HepG2 (cell line): ENCODE data around the gene SLN. TPM values are rescaled to one million over a fixed set of nuclear protein-coding genes. Genes with fewer than 3 reads are reported as not detected.

Source experiments
- ATAC-seq: fragments of 200-7000 bp; cut with Tn5 transposase; 3 replicates; pipeline ENCODE4 v1.9.1; 2020; ENCODE audit warnings: mild to moderate bottlenecking, moderate library complexity
- BruUV-seq: library from RNA; stranded (reverse); fragments of 400-500 nt; replicated peaks from 2 replicates; lab custom pipeline; 2021; lab: Mats Ljungman, UMichigan
- CTCF ChIA-PET: fragments of 300-600 bp; formaldehyde crosslinking; extraction: SDS; loops from one replicate; lab custom pipeline; 2021; ENCODE audit warnings: low total read pairs, inconsistent platforms, low intra/inter-chr PET ratio; lab: Yijun Ruan, JAX
- POLR2A ChIA-PET: fragments of 350-600 bp; sonication (Branson Sonifier 250); formaldehyde crosslinking; loops from one replicate; lab custom pipeline; 2020; ENCODE audit warnings: antibody characterized with exemption, inconsistent platforms; lab: Yijun Ruan, JAX
- DNase-seq: peaks from one replicate; pipeline ENCODE4 v3.0.0-alpha.2; 2015; ENCODE audit warnings: low spot score
- FAIRE-seq: peaks from 3 replicates; lab custom pipeline; 2011; peaks lifted over from hg19 to GRCh38; lab: Jason Lieb, UNC
- H2AFZ ChIP-seq: one replicate; pipeline ENCODE4 v1.6.1; 2011; ENCODE audit warnings: low read length, inconsistent platforms
- H3K27ac ChIP-seq: fragments of 300-600 bp; 3 replicates; pipeline ENCODE4 v1.8.0; 2011; ENCODE audit warnings: mixed run types, mild to moderate bottlenecking, mixed read lengths, low read length, inconsistent platforms; ENCODE audit not compliant: insufficient read depth; ENCODE audit errors: extremely low read length
- H3K27me3 ChIP-seq, 2 experiments: fragments of 200-600 bp in 1 of 2; 2 replicates in 1 of 2; 3 replicates in 1 of 2; pipeline versions ENCODE4 v1.6.0 to v1.8.0; 2011; ENCODE audit warnings: low read length in 2 of 2, mild to moderate bottlenecking in 2 of 2, moderate library complexity in 2 of 2, inconsistent platforms in 1 of 2; ENCODE audit not compliant: insufficient read depth in 2 of 2, control insufficient read depth in 1 of 2
- H3K36me3 ChIP-seq, 2 experiments: fragments of 200-600 bp in 1 of 2; replicated peaks in 1 of 2; 2 replicates in 1 of 2; 3 replicates in 1 of 2; pipeline versions ENCODE4 v1.5.1 to v1.8.0; 2011; ENCODE audit warnings: low read length in 2 of 2, inconsistent platforms in 1 of 2; ENCODE audit not compliant: insufficient read depth in 2 of 2, control insufficient read depth in 1 of 2
- H3K4me1 ChIP-seq: 2 replicates; pipeline ENCODE4 v1.5.1; 2012; ENCODE audit warnings: low read length, inconsistent platforms; ENCODE audit not compliant: insufficient read depth
- H3K4me2 ChIP-seq: 2 replicates; pipeline ENCODE4 v1.6.0; 2011; ENCODE audit warnings: low read depth, low read length, inconsistent platforms
- H3K4me3 ChIP-seq, 3 experiments: fragments of 200-600 bp in 1 of 3; sonication (generic), shearing (Covaris generic) in 1 of 3; replicated peaks in 1 of 3; 2 replicates each; pipeline ENCODE4 v1.5.1; 2011 to 2016; ENCODE audit warnings: low read length in 3 of 3, inconsistent platforms in 2 of 3, low read depth in 2 of 3, mild to moderate bottlenecking in 2 of 3, control low read depth in 1 of 3, mixed read lengths in 1 of 3; ENCODE audit not compliant: insufficient read depth in 1 of 3
- H3K79me2 ChIP-seq: one replicate; pipeline ENCODE4 v1.6.1; 2011; ENCODE audit warnings: low read length, inconsistent platforms; ENCODE audit not compliant: insufficient read depth
- H3K9ac ChIP-seq: 2 replicates; pipeline ENCODE4 v1.6.0; 2011; ENCODE audit warnings: mild to moderate bottlenecking, low read depth, low read length, inconsistent platforms; ENCODE audit not compliant: insufficient read depth
- H3K9me3 ChIP-seq: 2 replicates; pipeline ENCODE4 v1.5.1; 2012; ENCODE audit warnings: mild to moderate bottlenecking, low read length
- H4K20me1 ChIP-seq: 2 replicates; pipeline ENCODE4 v1.6.0; 2011; ENCODE audit warnings: inconsistent platforms, mild to moderate bottlenecking, low read length, moderate library complexity; ENCODE audit not compliant: insufficient read depth
- BCL3 ChIP-seq: sonication (generic); formaldehyde crosslinking; IDR thresholded peaks from 2 replicates; pipeline ENCODE4 v1.5.1; 2020; ENCODE audit warnings: mild to moderate bottlenecking, missing genetic modification reagents, moderate library complexity
- CCDC6 ChIP-seq: sonication (generic); formaldehyde crosslinking; IDR thresholded peaks from 2 replicates; pipeline ENCODE4 v1.8.1; 2022; ENCODE audit warnings: mild to moderate bottlenecking, missing genetic modification reagents, moderate library complexity
- DZIP1 ChIP-seq: sonication (generic); formaldehyde crosslinking; IDR thresholded peaks from 2 replicates; pipeline ENCODE4 v1.5.0; 2020; ENCODE audit warnings: mild to moderate bottlenecking, missing genetic modification reagents
- FOXC1 ChIP-seq: sonication (generic); formaldehyde crosslinking; IDR thresholded peaks from 2 replicates; pipeline ENCODE4 v1.8.0; 2022; ENCODE audit warnings: mild to moderate bottlenecking, missing genetic modification reagents, borderline replicate concordance
- HOXA5 ChIP-seq: sonication (generic); formaldehyde crosslinking; IDR thresholded peaks from 2 replicates; pipeline ENCODE4 v1.4.0; 2020; ENCODE audit warnings: missing genetic modification reagents
- KLF11 ChIP-seq: IDR thresholded peaks from 2 replicates; pipeline ENCODE4 v1.6.1; 2016; ENCODE audit warnings: missing compliant biosample characterization
- ZBTB33 ChIP-seq: sonication (generic); formaldehyde crosslinking; IDR thresholded peaks from 2 replicates; pipeline ENCODE4 v1.4.0; 2020; ENCODE audit warnings: missing genetic modification reagents
- ZNF605 ChIP-seq: sonication (generic); formaldehyde crosslinking; IDR thresholded peaks from 2 replicates; pipeline ENCODE4 v1.8.0; 2022; ENCODE audit warnings: mild to moderate bottlenecking, missing genetic modification reagents
- ZNF740 ChIP-seq: sonication (generic); formaldehyde crosslinking; IDR thresholded peaks from 2 replicates; pipeline ENCODE4 v1.4.0; 2020; ENCODE audit warnings: missing genetic modification reagents
- WGBS: methylation state at CpG from one replicate; pipeline ENCODE4 v1.1.6; 2017; ENCODE audit warnings: low lambda C conversion rate; 5-methylcytosine and 5-hydroxymethylcytosine counted together
- in situ Hi-C: cut with HindIII; loops from 2 replicates; pipeline ENCODE4 v1.10.0; 2017; ENCODE audit warnings: low pct_unique_long_range_greater_than_20kb; ENCODE audit not compliant: extremely low pct_ligation_motif_present
- intact Hi-C: fragments of 100-400 bp; cut with micrococcal nuclease; formaldehyde crosslinking; loops from one replicate; pipeline ENCODE4 v1.10.0; 2022; ENCODE audit not compliant: unreplicated experiment
- polyA plus RNA-seq, 8 experiments: library from polyadenylated mRNA; depleted of rRNA in 3 of 8; stranded (reverse) in 7 of 8; unstranded in 1 of 8; fragments of >200 nt; fragmentation: Illumina TruSeq in 4 of 8; extraction: Trizol in 4 of 8; gene quantifications; 2 replicates each; pipeline versions ENCODE4 v1.2.1 to v1.2.3, GENCODE V29; 2011 to 2016; ENCODE audit warnings: low read depth in 4 of 8, missing spikeins in 1 of 8, mixed read lengths in 1 of 8; ENCODE audit not compliant: insufficient read depth in 1 of 8
- total RNA-seq, 5 experiments: library from RNA; depleted of rRNA; stranded (reverse); fragments of >200 nt; fragmentation: Illumina TruSeq; extraction: Trizol; gene quantifications; 2 replicates each; pipeline ENCODE4 v1.2.3, GENCODE V29; 2016; ENCODE audit warnings: low read depth in 1 of 5
- TF ChIP-seq, protein P1 (sequence below): sonication (generic); formaldehyde crosslinking; IDR thresholded peaks from 2 replicates; pipeline ENCODE4 v1.4.0; 2020; ENCODE audit warnings: mild to moderate bottlenecking, missing genetic modification reagents

SLN gene
- total and polyA plus RNA-seq, 2 of the 13 experiments (the other 11 are each of a cell fraction or from before 2014, with no cell fraction given) = not detected

DNA sequence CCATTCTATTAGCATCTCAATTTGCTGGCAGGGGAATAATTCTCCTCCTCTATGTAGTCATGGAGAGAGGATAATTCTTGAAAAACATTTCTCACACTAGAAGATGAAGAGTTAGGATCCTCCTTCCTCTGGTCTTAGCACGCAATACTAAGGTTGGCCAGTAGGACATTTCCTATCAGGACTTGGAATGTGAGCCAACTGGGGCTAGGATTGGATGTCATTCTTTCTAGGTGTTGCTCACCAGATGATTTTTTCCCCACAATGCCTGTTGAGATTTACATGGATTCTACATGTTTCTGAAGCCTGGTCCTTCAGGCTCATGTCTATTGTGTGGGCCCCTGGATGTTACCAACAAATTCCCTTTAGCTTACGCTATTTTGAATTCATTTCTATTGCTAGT is 28.0 kb downstream of the SLN start:
- Histone ChIP-seq H3K36me3 (no peaks in the 10 kb centered on the region), H3K9ac (no peak overlapping the region), H3K79me2 (no peaks in the 10 kb centered on the region), H3K9me3 (no peaks in the 10 kb centered on the region), H4K20me1 (no peaks in the 10 kb centered on the region)
- DNase-seq = no peak
- TF ChIP-seq FOXC1 (CRISPR knock-in tag) = no peak
- TF ChIP-seq, protein P1, sequence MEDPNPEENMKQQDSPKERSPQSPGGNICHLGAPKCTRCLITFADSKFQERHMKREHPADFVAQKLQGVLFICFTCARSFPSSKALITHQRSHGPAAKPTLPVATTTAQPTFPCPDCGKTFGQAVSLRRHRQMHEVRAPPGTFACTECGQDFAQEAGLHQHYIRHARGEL (CRISPR knock-in tag) = no peak
- no peak for TF ChIP-seq DZIP1 (CRISPR knock-in tag)
- no peak for TF ChIP-seq KLF11
- no peak for TF ChIP-seq BCL3 (CRISPR knock-in tag)
- TF ChIP-seq ZNF740 (CRISPR knock-in tag) = no peak
- TF ChIP-seq CCDC6 (CRISPR knock-in tag) = no peak
- TF ChIP-seq HOXA5 = no peak
- no peak for TF ChIP-seq ZNF605 (CRISPR knock-in tag)
- no peak for TF ChIP-seq ZBTB33 (CRISPR knock-in tag)
- TF ChIP-seq, all 625 proteins: peak for 0
- ChIA-PET CTCF (no interaction called here), POLR2A (no interaction called here)
- no peak overlapping the region for H2AFZ ChIP-seq
- H3K27ac ChIP-seq = no peak overlapping the region
- no TSS peak for BruUV-seq
- 15% methylated on average over 2 of the region's 2 CpGs for WGBS
- peaks cover 0 to 4% of the 10 kb centered on the region in 2 experiments; a peak in 1 of 5 replicates for H3K27me3 ChIP-seq
- H3K4me2 ChIP-seq = no peak overlapping the region
- intact Hi-C loops = no loop called here
- ATAC-seq (peak; percentile 71), FAIRE-seq (no peak)
- in situ Hi-C loops = no loop called here
- no peak overlapping the region for H3K4me3 ChIP-seq
- no peaks in the 10 kb centered on the region for H3K4me1 ChIP-seq
